DMS153 treated with DMSO at 0.1 percent for 48 hours (cell line): ENCODE measurements around the gene FOXO3.

Source experiments
- DNase-seq: peaks from one replicate; lab custom pipeline; 2025; ENCODE audit not compliant: unreplicated experiment; lab: John Stamatoyannopoulos, UW

Gene FOXO3

GRCh38 chr6:108710551-108710950 lies 149.8 kb downstream of the FOXO3 start:
- DNase-seq, result no peak

GRCh38 chr6:108711071-108711470 lies 150.4 kb downstream of the FOXO3 start:
- DNase-seq, result no peak

GRCh38 chr6:108711826-108712225 lies 151.1 kb downstream of the FOXO3 start:
- DNase-seq, result no peak

GRCh38 chr6:108712946-108713345 lies 152.2 kb downstream of the FOXO3 start:
- no peak for DNase-seq

GRCh38 chr6:108714101-108714765 lies 153.5 kb downstream of the FOXO3 start:
- DNase-seq, result no peak

- no peak for DNase-seq
Measured at GRCh38 chr6:108714766-108715414, 154.2 kb downstream of the FOXO3 start.

GRCh38 chr6:108715832-108716231 lies 155.1 kb downstream of the FOXO3 start:
- DNase-seq, result no peak

- no peak for DNase-seq
Measured at GRCh38 chr6:108716801-108717791, 156.4 kb downstream of the FOXO3 start.

- DNase-seq, result no peak
Measured at GRCh38 chr6:108719477-108719876, 158.8 kb downstream of the FOXO3 start.

- no peak for DNase-seq
Measured at GRCh38 chr6:108720827-108721226, 160.1 kb downstream of the FOXO3 start.

- DNase-seq, result no peak
Measured at GRCh38 chr6:108721286-108721685, 160.6 kb downstream of the FOXO3 start.

- no peak for DNase-seq
Measured at GRCh38 chr6:108723594-108723993, 162.9 kb downstream of the FOXO3 start.

GRCh38 chr6:108726726-108727339 lies 166.1 kb downstream of the FOXO3 start:
- DNase-seq, result no peak

- DNase-seq, result no peak
Measured at GRCh38 chr6:108727966-108728730, 167.4 kb downstream of the FOXO3 start.

GRCh38 chr6:108728826-108729225 lies 168.1 kb downstream of the FOXO3 start:
- DNase-seq, result no peak

GRCh38 chr6:108730635-108731515 lies 170.2 kb downstream of the FOXO3 start:
- no peak for DNase-seq

- no peak for DNase-seq
Measured at GRCh38 chr6:108732091-108732870, 171.6 kb downstream of the FOXO3 start.

- no peak for DNase-seq
Measured at GRCh38 chr6:108733051-108733450, 172.3 kb downstream of the FOXO3 start.
